Measurements from ENCODE around the gene RPL41. TPM values are rescaled to one million over a fixed set of nuclear protein-coding genes. Genes with fewer than 3 reads are reported as not detected.

RPL41 gene
- total RNA-seq, 1 donor from 2014 or later: 2,837 TPM

- peaks cover 16% of the 10 kb centered on the region for H3K27me3 ChIP-seq (ENCODE audit: low read depth)
- no peak for TF ChIP-seq CTCF (IDR thresholded peaks at IDR 0.05)
- no peaks in the 10 kb centered on the region for H3K9me3 ChIP-seq
- ATAC-seq (no peak), DNase-seq (no peak)
- H3K27ac ChIP-seq: no peak overlapping the region
- peaks cover 26% of the 10 kb centered on the region for H3K4me1 ChIP-seq
- H3K4me3 ChIP-seq: no peak overlapping the region
- peaks cover 7% of the 10 kb centered on the region for H3K36me3 ChIP-seq
- intact Hi-C loops (cut with DNase I): no loop called here
These were observed 34.1 kb upstream of the RPL41 start for GRCh38 chr12:56082382-56082781.

- no peak overlapping the region for H3K27ac ChIP-seq
- intact Hi-C loops (cut with DNase I): no loop called here
- DNase-seq: no peak
- no peaks in the 10 kb centered on the region for H3K9me3 ChIP-seq
- H3K4me3 ChIP-seq: no peak overlapping the region
- no peak for ATAC-seq
- peaks cover 9% of the 10 kb centered on the region for H3K36me3 ChIP-seq
- H3K4me1 ChIP-seq: peaks cover 32% of the 10 kb centered on the region
- H3K27me3 ChIP-seq (ENCODE audit: low read depth): peaks cover 16% of the 10 kb centered on the region
- no peak for TF ChIP-seq CTCF (IDR thresholded peaks at IDR 0.05)
These were observed 33.5 kb upstream of the RPL41 start for GRCh38 chr12:56082967-56083366.

- intact Hi-C loops (cut with DNase I): no loop called here
- Histone ChIP-seq H3K4me1 (peaks cover 22% of the 10 kb centered on the region), H3K4me3 (no peak overlapping the region), H3K9me3 (no peaks in the 10 kb centered on the region), H3K27ac (no peak overlapping the region), H3K36me3 (peaks cover 27% of the 10 kb centered on the region), H3K27me3 (ENCODE audit: low read depth) (peaks cover 8% of the 10 kb centered on the region)
- peak; percentile 31 for TF ChIP-seq CTCF (IDR thresholded peaks at IDR 0.05)
- DNase-seq (no peak), ATAC-seq (no peak)
These were observed 31.4 kb upstream of the RPL41 start for GRCh38 chr12:56084958-56085543.

GRCh38 chr12:56086096-56086495 lies 30.3 kb upstream of the RPL41 start:
- H3K9me3 ChIP-seq: no peaks in the 10 kb centered on the region
- H3K4me1 ChIP-seq: peaks cover 16% of the 10 kb centered on the region
- intact Hi-C loops (cut with DNase I): no loop called here
- no peak overlapping the region for H3K27ac ChIP-seq
- H3K27me3 ChIP-seq (ENCODE audit: low read depth): no peaks in the 10 kb centered on the region
- peaks cover 27% of the 10 kb centered on the region for H3K36me3 ChIP-seq
- DNase-seq (no peak), ATAC-seq (peak; percentile 34 to 46)
- no peak for TF ChIP-seq CTCF (IDR thresholded peaks at IDR 0.05)
- no peak overlapping the region for H3K4me3 ChIP-seq

- no peaks in the 10 kb centered on the region for H3K27me3 ChIP-seq (ENCODE audit: low read depth)
- H3K4me3 ChIP-seq: no peak overlapping the region
- no peaks in the 10 kb centered on the region for H3K9me3 ChIP-seq
- intact Hi-C loops (cut with DNase I): no loop called here
- peaks cover 16% of the 10 kb centered on the region for H3K4me1 ChIP-seq
- DNase-seq (no peak), ATAC-seq (no peak)
- H3K27ac ChIP-seq: peak overlapping the region; percentile 18
- peaks cover 27% of the 10 kb centered on the region for H3K36me3 ChIP-seq
- no peak for TF ChIP-seq CTCF (IDR thresholded peaks at IDR 0.05)
These were observed 29.8 kb upstream of the RPL41 start for GRCh38 chr12:56086608-56087007.
